GM18520 (cell line): Measurements from ENCODE around the gene TIMM21.

ENCODE experiments used
- ATAC-seq: cut with Tn5 transposase; IDR thresholded peaks from one replicate; pipeline ENCODE4 v1.9.1; 2021; ENCODE audit not compliant: unreplicated experiment

Gene TIMM21

GRCh38 chr18:74146756-74147155 lies 1.6 kb upstream of the TIMM21 start:
- no peak for ATAC-seq

GRCh38 chr18:74147491-74147778 lies 888 bp upstream of the TIMM21 start:
- ATAC-seq: no peak

GRCh38 chr18:74148543-74149070 lies 284 bp downstream of the TIMM21 start:
- ATAC-seq: peak; percentile 11

GRCh38 chr18:74149878-74150277 lies 1.6 kb downstream of the TIMM21 start:
- ATAC-seq: no peak

- no peak for ATAC-seq
Observed at GRCh38 chr18:74152270-74152669, 3.9 kb downstream of the TIMM21 start.

GRCh38 chr18:74152857-74153256 lies 4.5 kb downstream of the TIMM21 start:
- no peak for ATAC-seq

- no peak for ATAC-seq
Observed at GRCh38 chr18:74153377-74153776, 5.1 kb downstream of the TIMM21 start.

- ATAC-seq: no peak
Observed at GRCh38 chr18:74153793-74154192, 5.5 kb downstream of the TIMM21 start.

GRCh38 chr18:74154716-74155115 lies 6.4 kb downstream of the TIMM21 start:
- no peak for ATAC-seq

- ATAC-seq: no peak
Observed at GRCh38 chr18:74155276-74155675, 7.0 kb downstream of the TIMM21 start.

GRCh38 chr18:74163019-74163660 lies 14.8 kb downstream of the TIMM21 start:
- no peak for ATAC-seq

- no peak for ATAC-seq
Observed at GRCh38 chr18:74166386-74166785, 18.1 kb downstream of the TIMM21 start.

- peak; percentile 91 for ATAC-seq
Observed at GRCh38 chr18:74171910-74172606, 23.7 kb downstream of the TIMM21 start.

- no peak for ATAC-seq
Observed at GRCh38 chr18:74172697-74173433, 24.5 kb downstream of the TIMM21 start.

GRCh38 chr18:74173434-74173750 lies 25.1 kb downstream of the TIMM21 start:
- no peak for ATAC-seq

- no peak for ATAC-seq
Observed at GRCh38 chr18:74175658-74176057, 27.3 kb downstream of the TIMM21 start.

GRCh38 chr18:74178884-74179283 lies 30.6 kb downstream of the TIMM21 start:
- ATAC-seq: no peak

- no peak for ATAC-seq
Observed at GRCh38 chr18:74179623-74180199, 31.4 kb downstream of the TIMM21 start.

GRCh38 chr18:74182335-74182734 lies 34.0 kb downstream of the TIMM21 start:
- no peak for ATAC-seq

GRCh38 chr18:74183130-74183529 lies 34.8 kb downstream of the TIMM21 start:
- no peak for ATAC-seq

- ATAC-seq: no peak
Observed at GRCh38 chr18:74184875-74185274, 36.6 kb downstream of the TIMM21 start.

- ATAC-seq: no peak
Observed at GRCh38 chr18:74185860-74186259, 37.5 kb downstream of the TIMM21 start.
